Eye (tissue), 1 donor: ENCODE measurements around the gene PEAK1.
A peak's percentile ranks its signal among the peaks of the same experiment; 100 is the strongest.

Experiments used
- DNase-seq: peaks from one replicate; pipeline ENCODE4 v3.0.0-alpha.2; 2015

The PEAK1 gene, protein sequence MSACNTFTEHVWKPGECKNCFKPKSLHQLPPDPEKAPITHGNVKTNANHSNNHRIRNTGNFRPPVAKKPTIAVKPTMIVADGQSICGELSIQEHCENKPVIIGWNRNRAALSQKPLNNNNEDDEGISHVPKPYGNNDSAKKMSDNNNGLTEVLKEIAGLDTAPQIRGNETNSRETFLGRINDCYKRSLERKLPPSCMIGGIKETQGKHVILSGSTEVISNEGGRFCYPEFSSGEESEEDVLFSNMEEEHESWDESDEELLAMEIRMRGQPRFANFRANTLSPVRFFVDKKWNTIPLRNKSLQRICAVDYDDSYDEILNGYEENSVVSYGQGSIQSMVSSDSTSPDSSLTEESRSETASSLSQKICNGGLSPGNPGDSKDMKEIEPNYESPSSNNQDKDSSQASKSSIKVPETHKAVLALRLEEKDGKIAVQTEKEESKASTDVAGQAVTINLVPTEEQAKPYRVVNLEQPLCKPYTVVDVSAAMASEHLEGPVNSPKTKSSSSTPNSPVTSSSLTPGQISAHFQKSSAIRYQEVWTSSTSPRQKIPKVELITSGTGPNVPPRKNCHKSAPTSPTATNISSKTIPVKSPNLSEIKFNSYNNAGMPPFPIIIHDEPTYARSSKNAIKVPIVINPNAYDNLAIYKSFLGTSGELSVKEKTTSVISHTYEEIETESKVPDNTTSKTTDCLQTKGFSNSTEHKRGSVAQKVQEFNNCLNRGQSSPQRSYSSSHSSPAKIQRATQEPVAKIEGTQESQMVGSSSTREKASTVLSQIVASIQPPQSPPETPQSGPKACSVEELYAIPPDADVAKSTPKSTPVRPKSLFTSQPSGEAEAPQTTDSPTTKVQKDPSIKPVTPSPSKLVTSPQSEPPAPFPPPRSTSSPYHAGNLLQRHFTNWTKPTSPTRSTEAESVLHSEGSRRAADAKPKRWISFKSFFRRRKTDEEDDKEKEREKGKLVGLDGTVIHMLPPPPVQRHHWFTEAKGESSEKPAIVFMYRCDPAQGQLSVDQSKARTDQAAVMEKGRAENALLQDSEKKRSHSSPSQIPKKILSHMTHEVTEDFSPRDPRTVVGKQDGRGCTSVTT (N-terminal part only)

DNA sequence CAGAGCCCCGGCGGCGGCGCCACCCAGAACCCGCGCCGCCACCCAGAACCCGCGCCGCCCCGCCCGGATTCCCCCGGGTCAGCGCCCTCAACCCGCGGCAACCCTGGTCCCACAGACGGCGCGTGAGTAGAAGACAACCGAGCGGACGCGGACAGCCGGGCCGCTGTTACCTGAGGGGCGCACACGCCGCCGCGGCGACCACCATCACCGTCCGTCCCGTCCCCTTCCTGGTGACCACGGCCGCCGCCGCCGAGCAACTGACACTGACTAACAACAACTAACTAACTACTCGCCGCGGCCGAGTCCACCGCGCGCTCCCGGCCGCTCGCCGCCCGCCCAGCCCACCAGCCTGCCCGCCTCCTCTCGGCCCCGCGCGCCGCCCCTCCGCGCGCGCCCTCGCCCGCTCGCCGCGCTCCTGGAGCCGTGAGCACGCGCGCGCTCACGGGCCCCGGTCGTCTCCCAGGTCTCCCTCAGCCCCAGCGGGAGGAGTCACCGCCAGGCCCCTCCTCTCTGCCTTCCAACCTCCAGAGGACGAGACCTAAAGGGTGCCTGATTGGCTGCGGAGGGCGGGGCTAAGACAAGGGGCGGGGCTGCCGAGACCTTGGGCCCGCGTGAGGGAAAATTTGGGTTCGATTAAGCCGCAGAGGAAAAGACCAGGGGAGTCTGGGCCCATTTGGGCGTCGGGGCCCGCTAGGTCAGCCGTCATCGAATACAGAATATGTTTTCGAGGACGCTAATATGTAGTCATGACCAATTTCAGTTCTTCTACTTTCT is at the start of gene PEAK1:
Gene PEAK1 (minus strand): TSS at position 269 of the 774 bp plus-strand sequence. CDS start 238,178 bp downstream, outside the sequence.
- peak; percentile 100 for DNase-seq

DNA sequence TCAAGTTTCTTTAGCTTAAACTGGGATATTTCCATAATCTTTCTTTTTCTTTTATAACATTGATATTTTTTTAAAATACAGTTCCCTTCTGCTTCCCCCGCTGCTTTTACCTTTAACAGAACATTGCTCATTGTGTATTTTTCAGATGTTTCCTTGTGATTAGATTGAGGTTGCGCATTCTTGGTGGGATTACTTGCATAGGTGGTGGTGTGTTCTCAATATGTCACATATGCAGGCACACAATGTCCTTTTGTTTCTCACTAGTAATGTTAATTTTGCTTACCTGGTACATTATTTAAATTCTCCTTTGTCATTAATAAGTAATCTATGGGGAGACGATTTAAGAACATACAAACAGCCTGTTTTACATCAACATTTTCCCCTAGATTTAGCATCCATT is 49.0 kb upstream of the PEAK1 start:
- DNase-seq, result no peak

DNA sequence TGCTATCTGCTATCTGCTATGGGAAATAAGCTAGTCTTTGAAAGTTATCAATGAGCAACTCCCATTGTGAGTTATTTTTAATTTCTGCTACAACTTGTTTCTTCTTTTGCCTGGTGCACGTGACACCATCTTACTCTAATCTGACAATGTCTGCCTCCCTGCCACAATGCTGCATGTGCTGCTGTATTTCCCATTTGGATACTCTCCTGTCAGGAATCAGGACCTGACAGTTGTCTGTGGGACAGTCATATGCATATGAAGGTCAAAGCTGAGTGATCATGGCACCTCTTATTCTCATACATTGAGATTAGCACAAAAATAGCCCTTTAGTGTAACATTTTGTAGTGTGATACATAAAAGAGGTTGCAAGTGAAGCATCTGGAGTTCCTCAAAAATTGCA is 46.6 kb upstream of the PEAK1 start:
- no peak for DNase-seq

DNA sequence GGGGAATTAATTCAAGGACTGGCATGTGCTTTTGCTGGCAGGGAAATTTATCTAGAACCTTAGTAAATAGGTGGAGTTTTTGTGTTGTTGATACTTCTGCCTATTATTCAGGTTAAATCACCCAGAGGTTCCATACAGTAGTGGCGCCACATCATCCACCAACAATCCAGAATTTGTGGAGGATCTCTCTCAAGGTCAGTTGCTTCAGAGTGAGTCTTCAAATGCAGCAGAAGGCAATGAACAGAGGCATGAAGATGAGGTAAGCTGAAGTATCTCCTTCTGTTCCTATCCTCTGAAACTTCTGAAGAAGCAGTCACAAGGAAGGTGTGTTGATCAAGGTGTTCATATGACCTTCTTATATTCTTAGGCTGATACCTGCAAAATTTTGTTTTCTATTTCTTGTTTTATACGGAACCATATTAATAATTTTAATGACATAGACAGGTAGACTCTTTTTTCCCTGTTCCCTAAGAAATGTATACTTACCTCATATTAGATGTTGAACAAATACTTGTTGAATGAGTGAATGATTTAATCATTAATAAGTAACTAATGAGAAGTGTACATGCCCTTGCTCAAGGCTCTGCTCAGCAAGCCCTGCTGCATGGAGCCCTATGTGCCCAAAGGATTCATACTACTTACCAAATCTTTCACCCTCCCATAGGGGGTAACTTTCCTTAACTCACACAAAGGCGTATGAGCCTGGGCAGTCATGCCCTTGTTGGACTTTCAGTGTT is 44.4 kb upstream of the PEAK1 start:
- no peak for DNase-seq

DNA sequence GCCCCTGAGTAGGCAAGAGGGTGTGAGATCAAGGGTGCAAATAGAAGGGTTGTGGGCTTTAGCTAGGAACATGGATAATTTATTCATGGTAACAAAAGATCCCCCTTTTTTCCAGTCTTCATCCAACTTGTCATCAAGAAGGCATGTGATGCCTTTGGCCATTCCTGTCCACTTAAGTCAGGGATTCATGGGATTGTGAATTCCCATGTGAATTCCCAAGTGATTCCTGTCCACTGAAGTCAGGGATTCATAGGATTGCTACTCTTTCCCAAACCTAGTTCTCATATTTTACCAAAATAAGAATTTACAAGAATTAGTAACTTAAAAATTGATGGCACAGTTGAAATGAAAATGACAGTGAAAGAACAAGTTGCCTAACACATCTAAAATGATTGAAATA is 41.6 kb upstream of the PEAK1 start:
- DNase-seq, result no peak

DNA sequence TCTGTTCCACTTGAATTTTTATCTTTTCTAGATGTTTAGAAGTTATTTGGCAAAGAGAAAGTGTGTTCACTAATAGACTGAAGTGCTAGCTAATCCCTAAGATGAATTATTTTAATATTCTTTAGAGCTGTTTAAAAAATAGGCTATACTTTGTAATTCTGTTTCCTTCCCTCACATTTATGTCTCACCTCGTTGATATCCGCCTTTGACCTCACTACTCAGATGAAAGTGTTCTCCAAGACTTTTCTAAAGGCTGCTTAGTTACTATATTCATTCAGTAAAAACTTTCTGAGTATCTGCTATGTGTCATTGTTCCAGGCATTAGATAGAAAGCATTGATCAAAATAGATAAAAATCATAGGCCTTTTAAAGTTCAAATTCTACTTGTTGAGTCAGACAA is 39.1 kb upstream of the PEAK1 start:
- DNase-seq, result no peak

DNA sequence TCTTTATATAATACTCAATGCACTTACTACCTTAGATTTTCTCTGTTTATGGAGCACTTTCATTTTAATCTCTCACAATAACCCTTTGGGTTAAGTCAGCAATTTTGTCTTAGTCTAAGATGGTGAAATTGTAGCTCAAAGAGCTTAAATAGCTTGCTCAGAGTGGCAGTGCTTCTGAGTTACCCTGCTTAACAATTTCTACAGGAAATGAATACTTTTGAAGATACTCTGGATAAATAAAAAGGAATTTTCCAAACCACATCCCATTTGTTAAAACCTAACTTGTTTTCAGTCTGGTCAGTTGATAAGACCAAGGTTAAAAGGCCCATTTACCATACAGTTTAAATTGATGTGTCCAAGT is 38.0 kb upstream of the PEAK1 start:
- DNase-seq, result no peak

DNA sequence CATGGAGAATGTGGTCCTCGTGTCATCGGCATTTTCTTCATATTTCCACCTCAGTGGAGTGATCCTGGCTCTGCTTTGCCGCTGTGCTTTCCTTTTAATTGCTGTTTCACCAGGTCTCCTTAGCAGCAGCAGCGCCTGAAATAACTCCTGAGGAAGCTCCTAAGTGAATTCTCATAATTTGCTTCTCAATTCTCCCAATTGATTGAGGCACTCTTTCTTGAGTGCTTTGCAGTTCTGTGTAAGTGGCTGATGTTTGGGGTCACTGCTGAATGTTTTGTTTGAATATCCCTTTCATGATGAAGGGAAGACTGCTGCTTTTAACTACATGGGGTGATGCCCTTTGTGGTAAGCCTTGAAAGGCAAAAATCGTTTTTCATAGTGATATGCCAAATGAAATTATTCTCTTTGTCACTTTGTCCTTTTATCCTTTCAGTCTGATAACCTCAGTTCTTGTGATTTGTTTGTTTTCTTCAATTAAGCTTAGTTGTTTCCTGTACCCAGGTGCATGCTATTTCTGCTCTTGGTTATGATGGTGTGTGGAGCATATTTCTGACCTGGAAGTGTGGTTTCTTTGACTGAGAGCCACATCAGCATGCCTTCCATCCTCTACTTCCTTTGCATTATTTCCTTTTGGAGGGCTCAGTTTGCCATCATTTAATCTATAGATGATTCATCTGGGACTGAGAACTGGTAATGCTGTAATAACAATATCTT is 37.4 kb upstream of the PEAK1 start:
- peak; percentile 64 for DNase-seq

DNA sequence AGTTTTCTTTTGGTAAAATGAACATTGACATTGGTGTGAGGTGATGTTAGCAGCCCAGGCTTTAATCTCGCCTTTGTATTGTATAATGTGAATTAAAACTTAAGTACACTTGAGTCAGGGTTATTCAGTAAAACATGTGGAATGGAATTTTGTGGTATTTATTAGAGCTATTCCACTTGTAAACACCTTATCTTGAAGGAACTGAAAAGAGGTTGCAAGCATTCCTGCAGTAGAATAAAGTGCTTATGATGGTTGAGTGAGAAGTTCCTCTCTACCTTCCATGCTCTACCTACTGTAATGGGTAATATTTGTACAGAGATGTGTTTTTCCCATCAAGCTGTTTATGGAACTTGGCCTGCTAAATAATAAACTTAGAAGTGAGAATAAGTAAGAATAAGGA is 36.8 kb upstream of the PEAK1 start:
- no peak for DNase-seq

DNA sequence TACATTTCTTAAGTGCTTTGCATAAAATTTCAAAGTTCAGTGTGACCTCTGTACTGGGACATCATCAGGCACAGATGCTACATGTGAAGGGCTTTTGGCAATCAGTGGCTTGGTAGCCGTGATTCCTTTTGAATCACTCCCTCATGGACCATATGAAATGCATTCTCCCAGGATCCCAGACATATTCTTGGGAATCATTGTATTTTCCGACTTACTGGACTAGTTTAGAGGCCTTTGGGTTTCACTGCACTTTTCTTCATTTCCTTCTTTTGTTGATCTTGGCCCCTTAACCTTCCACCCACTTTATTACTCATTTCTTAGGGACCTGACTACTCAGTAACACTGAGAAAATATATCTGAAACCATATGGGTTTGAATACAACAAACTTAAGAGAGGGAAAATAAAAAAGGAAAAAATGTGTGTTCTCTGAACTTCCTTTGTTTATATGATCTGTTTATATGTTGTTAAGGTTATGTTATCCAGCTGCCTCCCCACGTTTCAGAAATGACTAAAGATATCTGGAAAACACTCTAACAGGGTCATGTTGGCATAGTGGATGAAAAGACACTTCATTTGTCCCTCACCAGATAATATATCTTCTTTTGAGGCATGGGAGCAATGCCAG is 35.9 kb upstream of the PEAK1 start:
- peak; percentile 14 for DNase-seq

DNA sequence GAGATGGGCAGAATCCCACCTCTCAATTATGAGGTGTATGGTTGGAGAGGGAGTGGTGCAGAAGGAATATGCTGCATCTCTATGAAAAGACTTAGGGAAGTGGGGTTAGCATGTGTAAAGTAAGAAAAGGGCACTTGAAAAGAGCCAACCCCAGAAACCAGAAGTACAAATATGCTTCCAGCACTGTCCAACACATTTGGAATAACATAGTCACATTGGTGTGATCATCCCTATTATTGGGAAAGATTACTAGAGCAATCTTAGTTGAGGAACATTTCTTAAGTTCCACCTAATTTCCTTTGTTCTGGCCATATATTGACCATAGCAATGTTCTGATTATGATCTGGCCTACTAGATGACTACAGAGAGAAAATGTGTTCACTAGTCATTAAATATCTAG is 35.0 kb upstream of the PEAK1 start:
- DNase-seq, result no peak

DNA sequence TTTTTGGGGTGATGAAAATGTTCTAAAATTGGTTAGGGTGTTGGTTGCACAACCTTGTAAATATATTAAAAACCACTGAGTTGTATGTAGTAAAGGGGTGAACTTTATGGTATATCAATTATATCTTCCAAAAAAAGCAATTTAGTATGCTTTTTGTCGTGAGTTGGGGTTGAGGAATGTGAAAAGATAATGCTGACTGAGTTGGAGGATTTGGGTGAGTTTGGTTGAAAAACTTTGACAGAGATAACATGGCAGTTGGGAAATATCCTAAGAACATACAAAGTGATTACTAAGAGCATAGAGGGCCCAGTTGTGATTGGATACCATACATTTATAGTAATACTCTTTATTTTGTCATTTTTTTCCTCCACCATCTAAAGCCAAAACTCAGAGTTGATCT is 34.4 kb upstream of the PEAK1 start:
- no peak for DNase-seq

DNA sequence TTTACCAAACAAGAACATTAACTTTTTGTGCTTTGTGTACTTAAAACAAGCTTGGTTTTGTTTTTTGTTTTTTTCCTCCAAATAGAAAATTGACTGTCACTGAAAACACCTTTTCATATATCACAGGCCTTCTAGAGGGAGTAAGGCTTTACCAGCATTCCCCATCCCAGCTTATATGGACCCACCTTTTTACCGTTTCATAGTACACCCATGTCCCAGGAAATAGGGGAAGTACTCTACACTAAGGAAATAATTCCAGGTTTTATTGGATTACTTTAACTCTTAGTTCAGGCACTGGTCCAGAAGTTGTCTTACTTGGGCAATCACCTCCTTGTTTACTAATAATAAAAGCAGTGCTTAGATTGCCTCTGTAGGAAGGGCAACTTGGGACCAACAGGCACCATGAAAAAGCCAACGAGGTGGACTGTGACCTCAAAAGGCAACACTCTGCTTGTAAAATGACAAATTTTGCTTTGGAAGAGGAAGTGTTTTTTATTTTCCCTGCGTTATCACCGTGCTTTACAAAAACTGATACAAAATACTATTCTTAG is 27.0 kb upstream of the PEAK1 start:
- no peak for DNase-seq

DNA sequence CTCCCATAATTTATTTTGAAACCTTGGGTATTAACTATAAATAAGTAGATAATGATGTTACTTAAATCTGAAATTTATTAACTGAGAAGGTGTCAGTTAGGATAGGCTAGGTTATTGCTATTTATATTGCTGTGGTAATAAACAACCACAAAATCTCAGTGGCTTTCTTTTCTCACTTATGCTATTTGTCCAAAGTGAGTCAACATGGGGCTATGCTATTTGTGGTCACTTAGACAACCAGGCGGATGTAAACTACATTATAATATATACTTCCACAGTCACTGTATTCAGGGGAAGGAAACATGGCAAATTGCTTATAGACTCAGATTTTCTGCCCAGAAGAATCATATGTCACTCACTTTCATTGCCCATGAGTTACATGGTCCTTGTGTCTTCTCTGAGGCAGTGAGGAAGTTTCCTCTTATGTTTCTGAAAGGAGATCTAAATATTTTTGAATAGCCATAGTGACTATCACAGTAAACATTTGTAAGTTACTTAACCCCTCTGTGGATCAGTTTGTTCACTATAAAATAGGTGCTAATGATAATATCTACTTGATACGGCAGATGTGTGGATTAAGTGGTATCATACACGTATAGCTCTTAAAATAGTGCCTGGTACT is 20.6 kb upstream of the PEAK1 start:
- no peak for DNase-seq

DNA sequence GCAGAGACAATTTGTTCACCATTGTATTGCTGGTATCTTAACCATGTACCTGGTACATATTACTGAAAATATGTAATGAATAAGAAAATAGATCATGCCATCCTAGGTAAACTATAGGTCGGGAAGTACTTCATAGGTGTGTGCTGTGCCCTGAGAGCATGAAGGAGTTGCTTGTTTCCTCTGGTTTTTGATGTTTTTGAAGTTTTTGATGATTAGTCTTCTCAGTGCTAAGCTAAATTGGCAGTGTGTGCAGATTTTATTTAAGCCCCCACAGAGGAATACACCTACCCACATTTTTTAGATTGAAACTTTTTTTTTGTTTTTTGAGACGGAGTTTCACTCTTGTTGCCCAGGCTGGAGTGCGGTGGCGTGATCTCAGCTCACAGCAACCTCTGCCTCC is 17.4 kb upstream of the PEAK1 start:
- DNase-seq, result no peak

DNA sequence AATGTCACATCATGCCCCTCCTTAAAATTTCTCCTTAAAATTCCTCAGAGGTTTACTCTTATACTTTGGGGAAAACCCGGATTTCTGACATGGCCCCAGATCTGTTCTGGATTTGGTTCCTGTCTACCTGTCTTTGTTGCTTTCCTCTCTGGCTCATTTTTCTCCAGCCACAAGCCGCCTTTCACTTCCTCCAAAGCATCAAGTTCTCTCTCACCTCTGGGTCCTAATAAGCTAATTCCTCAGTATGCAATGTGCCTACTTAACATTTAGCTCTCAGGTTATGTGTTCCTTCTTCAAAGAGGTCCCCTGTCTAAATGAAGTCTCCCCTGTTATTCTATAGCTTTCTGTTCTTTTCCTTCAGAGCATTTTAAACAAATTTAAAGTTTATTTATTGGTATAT is 16.9 kb upstream of the PEAK1 start:
- DNase-seq, result no peak

DNA sequence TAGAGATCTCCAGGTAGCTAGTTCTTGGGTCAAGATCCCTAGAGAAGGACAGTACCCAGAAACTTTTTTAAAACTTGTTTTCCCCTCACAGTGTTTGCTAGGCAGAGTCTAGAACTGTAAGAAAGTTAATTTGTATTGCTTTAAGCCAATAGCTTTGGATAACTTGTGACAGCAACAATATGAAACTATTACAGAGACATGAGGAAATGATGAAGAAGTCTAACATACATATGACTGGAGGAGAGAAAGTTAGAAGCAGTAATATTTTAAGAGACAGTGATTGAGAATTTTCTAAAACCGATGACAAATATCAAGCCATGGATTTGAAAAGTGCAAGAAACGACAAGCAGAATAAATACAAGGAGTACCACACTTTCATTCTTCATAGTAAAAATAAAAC is 10.7 kb upstream of the PEAK1 start:
- no peak for DNase-seq

DNA sequence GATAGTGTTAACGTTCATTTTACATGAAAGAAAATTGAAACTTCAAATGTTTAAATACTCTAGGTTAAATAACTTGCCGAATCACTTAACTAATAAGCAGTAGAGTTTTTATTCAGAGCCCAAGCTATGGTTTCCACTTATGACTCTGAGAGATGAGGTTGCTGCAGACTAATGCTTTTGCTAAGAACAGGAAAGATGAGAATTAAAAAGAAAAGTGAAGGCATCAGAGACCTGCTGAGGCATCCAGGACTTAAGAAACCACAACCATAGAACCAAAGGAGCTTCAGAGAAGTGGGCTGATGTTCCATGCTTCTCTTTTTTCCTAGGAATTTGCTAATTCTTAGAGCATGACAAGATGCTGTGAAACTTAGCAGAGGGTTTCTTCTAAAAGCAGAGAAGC is 10.3 kb upstream of the PEAK1 start:
- no peak for DNase-seq

DNA sequence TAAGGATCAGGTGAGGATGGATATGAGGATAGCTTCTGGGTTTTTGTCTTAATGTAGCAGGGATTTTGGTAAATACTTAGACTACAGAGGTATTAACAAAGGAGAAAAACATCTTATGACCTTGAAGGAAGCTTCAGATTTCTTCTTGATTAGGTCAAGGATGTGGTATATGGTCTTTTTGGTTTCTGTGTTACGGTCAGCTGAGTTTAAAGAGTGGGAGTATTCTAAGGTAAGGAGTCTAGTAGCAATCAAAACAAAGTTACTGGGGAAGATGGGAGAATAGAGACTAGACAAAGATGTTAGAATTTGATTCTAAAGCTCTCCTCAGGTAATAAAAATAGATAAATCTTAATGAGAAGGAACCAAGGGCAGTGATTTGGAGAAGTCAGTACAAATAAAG is 7.0 kb upstream of the PEAK1 start:
- DNase-seq, result no peak

DNA sequence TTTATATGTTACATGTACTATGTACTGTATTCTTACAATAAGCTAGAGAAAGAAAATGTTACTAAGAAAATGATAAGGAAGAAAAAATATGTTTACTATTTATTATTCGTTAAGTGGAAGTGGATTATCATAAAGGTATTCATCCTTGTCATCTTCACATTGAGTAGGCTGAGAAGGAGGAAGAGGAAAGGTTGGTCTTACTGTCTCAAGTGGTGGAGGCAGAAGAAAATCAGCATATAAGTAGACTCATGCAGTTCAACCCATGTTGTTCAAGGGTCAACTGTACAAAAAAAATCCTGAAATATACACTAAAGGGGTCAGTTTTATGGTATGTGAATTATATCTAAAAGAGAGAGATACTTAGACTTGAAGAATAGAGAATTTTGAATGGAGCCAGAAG is 6.5 kb upstream of the PEAK1 start:
- no peak for DNase-seq
